AG04449 (cell line): ENCODE data around the gene HMCN2.

ENCODE experiments used
- CTCF ChIA-PET: fragments of 350-600 bp; formaldehyde crosslinking; extraction: SDS; loops from one replicate; lab custom pipeline; 2021; ENCODE audit warnings: antibody characterized with exemption; lab: Yijun Ruan, JAX
- POLR2A ChIA-PET: fragments of 400-600, 350-600 bp; formaldehyde crosslinking; extraction: SDS; loops from one replicate; lab custom pipeline; 2020; ENCODE audit warnings: antibody characterized with exemption, inconsistent platforms; lab: Yijun Ruan, JAX
- DNase-seq: peaks from one replicate; pipeline ENCODE4 v3.0.0-alpha.2; 2010; ENCODE audit warnings: low read depth, low spot score
- H3K4me3 ChIP-seq: 2 replicates; pipeline ENCODE4 v1.5.1; 2011; ENCODE audit warnings: low read depth, mild to moderate bottlenecking, control low read depth, low read length
- TF ChIP-seq, protein P1 (sequence below): IDR thresholded peaks from one replicate; pipeline ENCODE4 v1.5.1; 2011; ENCODE audit warnings: mild to moderate bottlenecking, moderate library complexity, low read length, control low read depth, inconsistent platforms; ENCODE audit not compliant: insufficient read depth; ENCODE audit errors: missing control alignments

Gene HMCN2

DNA sequence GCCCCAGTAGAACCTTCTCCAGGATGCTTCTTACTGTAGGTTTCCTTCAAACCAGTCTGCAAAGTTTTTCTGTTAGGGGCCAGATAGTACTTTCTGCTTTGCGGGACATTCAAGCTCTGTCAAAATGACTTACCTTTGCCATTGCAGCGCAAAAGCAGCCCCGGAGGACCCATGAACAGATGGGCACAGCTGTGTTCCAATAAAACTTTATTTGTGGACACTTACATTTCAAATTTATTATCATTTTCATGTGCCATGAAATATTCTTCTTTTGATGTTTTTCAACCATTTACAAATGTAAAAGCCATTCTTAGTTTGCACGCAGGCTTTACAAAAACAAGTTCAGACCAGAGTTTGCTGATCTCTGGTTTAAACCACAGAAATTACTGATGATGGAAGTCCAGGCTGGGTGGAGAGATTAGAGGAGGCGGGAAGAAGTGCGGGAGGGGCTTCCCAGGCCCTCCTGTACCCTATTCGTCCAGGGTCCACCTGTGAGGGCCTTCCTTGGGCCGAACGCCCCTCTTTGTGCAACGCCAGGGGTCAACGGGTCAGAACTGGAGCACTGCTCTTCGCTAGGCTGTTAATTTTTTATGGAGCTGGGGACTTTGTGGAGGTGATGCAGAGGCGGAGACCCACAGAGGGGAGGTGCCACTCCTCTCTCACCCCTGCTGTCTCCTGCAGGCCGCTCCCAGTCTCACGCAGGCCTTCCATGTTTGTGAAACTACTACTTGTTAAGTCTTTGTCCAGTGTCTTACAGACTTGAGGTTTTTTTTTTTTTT lies 171.6 kb downstream of the HMCN2 start:
- POLR2A ChIA-PET: interaction anchor here (0.5 kb wide), 1 partner anchor 1195 kb away, joined by 3 read pairs; no protein-coding TSS in a partner anchor
- DNase-seq: no peak
- TF ChIP-seq, protein P1, sequence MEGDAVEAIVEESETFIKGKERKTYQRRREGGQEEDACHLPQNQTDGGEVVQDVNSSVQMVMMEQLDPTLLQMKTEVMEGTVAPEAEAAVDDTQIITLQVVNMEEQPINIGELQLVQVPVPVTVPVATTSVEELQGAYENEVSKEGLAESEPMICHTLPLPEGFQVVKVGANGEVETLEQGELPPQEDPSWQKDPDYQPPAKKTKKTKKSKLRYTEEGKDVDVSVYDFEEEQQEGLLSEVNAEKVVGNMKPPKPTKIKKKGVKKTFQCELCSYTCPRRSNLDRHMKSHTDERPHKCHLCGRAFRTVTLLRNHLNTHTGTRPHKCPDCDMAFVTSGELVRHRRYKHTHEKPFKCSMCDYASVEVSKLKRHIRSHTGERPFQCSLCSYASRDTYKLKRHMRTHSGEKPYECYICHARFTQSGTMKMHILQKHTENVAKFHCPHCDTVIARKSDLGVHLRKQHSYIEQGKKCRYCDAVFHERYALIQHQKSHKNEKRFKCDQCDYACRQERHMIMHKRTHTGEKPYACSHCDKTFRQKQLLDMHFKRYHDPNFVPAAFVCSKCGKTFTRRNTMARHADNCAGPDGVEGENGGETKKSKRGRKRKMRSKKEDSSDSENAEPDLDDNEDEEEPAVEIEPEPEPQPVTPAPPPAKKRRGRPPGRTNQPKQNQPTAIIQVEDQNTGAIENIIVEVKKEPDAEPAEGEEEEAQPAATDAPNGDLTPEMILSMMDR: no peak
- no peak overlapping the region for H3K4me3 ChIP-seq
- CTCF ChIA-PET: interaction anchor here (0.8 to 2.6 kb wide), 5 partner anchors 10 to 23 kb away, joined by 3 to 11 read pairs (median 4); no protein-coding TSS in a partner anchor

DNA sequence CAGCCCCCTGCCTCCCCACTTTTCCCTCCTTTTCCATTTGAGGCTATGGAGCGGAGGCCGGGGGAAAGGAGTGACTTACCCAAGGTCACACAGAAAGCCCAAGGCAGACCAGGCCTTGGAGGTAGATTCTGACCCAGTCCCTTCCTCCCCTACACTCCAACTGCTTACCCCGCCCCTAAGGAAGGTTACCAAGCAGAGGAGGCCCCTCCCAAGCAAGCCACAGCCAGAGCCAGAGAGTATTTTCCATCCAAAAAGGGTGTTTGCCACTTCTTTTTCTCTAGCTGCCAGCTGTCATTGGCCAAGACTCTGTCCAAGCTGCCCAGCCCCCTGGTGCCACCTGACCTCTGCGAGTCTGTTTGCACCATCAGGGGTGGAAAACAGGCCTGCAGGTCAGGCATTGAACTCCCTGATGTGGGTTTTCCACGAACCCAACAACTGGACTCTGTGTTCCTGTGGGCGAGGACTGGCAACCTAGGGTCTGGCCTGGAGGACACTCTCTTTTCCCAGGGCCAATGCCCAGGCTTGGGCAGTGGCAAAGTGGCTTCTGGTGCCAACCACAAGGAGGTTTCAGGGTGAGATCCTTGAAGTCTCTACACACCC lies 172.9 kb downstream of the HMCN2 start:
- TF ChIP-seq, protein P1: no peak
- DNase-seq: no peak
- H3K4me3 ChIP-seq: no peak overlapping the region
- POLR2A ChIA-PET: no interaction called here
- CTCF ChIA-PET: interaction anchor here (2.4 to 2.6 kb wide), 2 partner anchors 9 to 11 kb away, joined by 9 to 11 read pairs; no protein-coding TSS in a partner anchor

DNA sequence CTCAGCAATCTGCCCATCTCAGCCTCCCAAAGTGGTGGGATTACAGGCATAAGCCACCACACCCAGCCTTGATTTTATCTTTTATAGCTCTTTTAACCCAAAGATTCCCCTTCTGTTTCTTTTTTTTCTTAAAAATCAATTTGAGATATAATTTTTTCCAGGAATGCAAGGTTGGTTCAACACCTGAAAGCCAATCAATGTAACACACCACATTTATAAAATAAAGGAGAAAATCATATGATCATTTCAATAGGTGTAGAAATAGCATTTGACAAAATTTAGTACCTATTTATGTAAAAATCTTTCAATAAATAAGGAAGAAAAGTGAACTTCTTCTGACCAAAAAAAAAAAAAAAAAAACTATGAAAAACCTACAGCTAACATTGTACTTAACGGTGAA lies 175.5 kb downstream of the HMCN2 start:
- no peak for DNase-seq
- H3K4me3 ChIP-seq: no peak overlapping the region
- POLR2A ChIA-PET: no interaction called here
- CTCF ChIA-PET: no interaction called here
- TF ChIP-seq, protein P1: no peak

DNA sequence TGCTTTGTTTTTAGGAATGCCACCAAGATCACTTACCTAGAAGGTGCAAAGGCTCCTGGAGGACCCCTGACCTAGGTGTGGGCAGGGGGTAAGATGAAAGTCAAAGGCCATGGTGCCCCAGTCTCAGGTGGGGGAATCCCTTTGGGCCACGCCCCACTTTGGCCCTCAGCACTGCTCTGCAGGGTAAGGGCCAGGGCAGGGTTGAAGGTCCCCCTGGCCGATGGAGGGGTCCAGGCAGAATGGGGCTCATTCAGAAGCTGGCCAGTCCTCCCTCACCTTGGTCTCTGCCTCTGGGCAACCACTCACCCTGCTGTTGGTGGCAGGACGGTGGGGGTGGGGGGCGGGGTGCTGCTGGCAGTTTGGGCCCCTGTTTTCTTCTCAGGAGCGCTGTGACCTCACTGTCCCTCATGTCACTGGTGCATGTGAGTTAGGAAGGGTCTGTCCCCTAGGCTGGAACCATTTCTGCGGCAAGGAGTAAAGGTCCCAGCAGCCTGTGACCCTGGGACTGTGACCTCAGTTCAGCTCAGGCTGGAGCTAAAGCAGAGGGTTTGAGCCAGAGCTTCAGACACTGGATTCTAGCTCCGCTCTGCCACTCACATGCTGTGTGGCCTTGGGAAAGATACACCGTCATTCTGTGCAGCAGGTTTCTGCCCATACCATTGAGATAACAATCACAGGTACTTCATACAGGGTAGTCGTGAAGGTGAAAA lies 177.3 kb downstream of the HMCN2 start:
- TF ChIP-seq, protein P1: no peak
- ChIA-PET CTCF (interaction anchor here (1.1 to 1.5 kb wide), 2 partner anchors 9 to 336 kb away, joined by 5 to 8 read pairs; no protein-coding TSS in a partner anchor), POLR2A (no interaction called here)
- no peak for DNase-seq
- H3K4me3 ChIP-seq: no peak overlapping the region

DNA sequence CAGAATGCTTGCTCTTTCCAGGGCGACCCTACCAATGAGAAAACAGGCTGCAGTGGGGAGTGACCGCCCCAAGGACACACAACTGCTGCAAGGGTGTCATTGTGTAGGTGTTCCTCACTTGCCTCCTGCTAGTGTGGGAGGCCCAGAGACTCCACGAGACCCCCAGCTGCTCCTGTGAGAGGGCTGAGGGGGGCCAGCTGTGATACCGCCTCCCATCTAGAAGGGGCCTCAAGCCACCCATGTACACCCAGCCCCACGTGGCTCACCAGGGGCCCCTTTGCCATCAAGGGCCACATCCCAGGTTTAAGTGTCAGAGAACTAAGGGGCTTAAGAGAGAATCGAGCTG lies 177.9 kb downstream of the HMCN2 start:
- ChIA-PET CTCF (interaction anchor here (0.9 to 1.5 kb wide), 3 partner anchors 10 to 336 kb away, joined by 5 to 8 read pairs (median 5); no protein-coding TSS in a partner anchor), POLR2A (no interaction called here)
- TF ChIP-seq, protein P1: no peak
- H3K4me3 ChIP-seq: no peak overlapping the region
- DNase-seq: no peak
